GM23248 (cell line): Measurements from ENCODE around the gene ABLIM2. TPM values are rescaled to one million over a fixed set of nuclear protein-coding genes. Genes with fewer than 3 reads are reported as not detected.

Source experiments
- DNase-seq: peaks from one replicate; pipeline ENCODE4 v3.0.0-alpha.2; 2015
- H2AFZ ChIP-seq: fragments of 200-600 bp; sonication (generic); 2 replicates; pipeline ENCODE4 v1.6.1; 2016; ENCODE audit warnings: antibody characterized with exemption
- H3F3A ChIP-seq: fragments of 200-600 bp; sonication (generic); 2 replicates; pipeline ENCODE4 v1.6.1; 2016; ENCODE audit warnings: mild to moderate bottlenecking, antibody characterized with exemption, mixed run types; ENCODE audit not compliant: insufficient read depth
- H3K27ac ChIP-seq: fragments of 200-600 bp; sonication (generic); 2 replicates; pipeline ENCODE4 v1.5.1; 2016; ENCODE audit warnings: mild to moderate bottlenecking
- H3K27me3 ChIP-seq: fragments of 200-600 bp; sonication (generic); replicated peaks from 2 replicates; pipeline ENCODE4 v1.6.1; 2016; ENCODE audit warnings: mild to moderate bottlenecking; ENCODE audit not compliant: insufficient read depth
- H3K36me3 ChIP-seq: fragments of 200-600 bp; sonication (generic); 2 replicates; pipeline ENCODE4 v1.6.1; 2016; ENCODE audit warnings: low read depth, mild to moderate bottlenecking
- H3K4me1 ChIP-seq: fragments of 200-600 bp; sonication (generic); 2 replicates; pipeline ENCODE4 v1.6.1; 2016; ENCODE audit warnings: mild to moderate bottlenecking; ENCODE audit not compliant: insufficient read depth
- H3K4me2 ChIP-seq: fragments of 200-600 bp; sonication (generic); one replicate; pipeline ENCODE4 v1.6.1; 2016; ENCODE audit warnings: mild to moderate bottlenecking; ENCODE audit not compliant: unreplicated experiment
- H3K4me3 ChIP-seq: fragments of 200-600 bp; sonication (generic); 2 replicates; pipeline ENCODE4 v1.5.1; 2016; ENCODE audit warnings: mild to moderate bottlenecking
- H3K79me2 ChIP-seq: fragments of 200-600 bp; sonication (generic); 2 replicates; pipeline ENCODE4 v1.6.1; 2016; ENCODE audit warnings: mild to moderate bottlenecking; ENCODE audit not compliant: insufficient read depth
- H3K9ac ChIP-seq: fragments of 200-600 bp; sonication (generic); 2 replicates; pipeline ENCODE4 v1.6.1; 2016; ENCODE audit warnings: mild to moderate bottlenecking
- H3K9me2 ChIP-seq: fragments of 200-600 bp; sonication (generic); 2 replicates; pipeline ENCODE4 v1.6.1; 2016; ENCODE audit warnings: mixed run types, mild to moderate bottlenecking, moderate library complexity; ENCODE audit not compliant: insufficient read depth
- H3K9me3 ChIP-seq: fragments of 200-600 bp; sonication (generic); one replicate; pipeline ENCODE4 v1.6.1; 2017; ENCODE audit warnings: low read depth
- H4K20me1 ChIP-seq: fragments of 200-600 bp; sonication (generic); 2 replicates; pipeline ENCODE4 v1.6.0; 2016; ENCODE audit not compliant: insufficient read depth
- EZH2 ChIP-seq: fragments of 200-600 bp; sonication (generic); IDR thresholded peaks from 2 replicates; pipeline ENCODE4 v1.6.1; 2018; ENCODE audit warnings: antibody characterized with exemption, mild to moderate bottlenecking; ENCODE audit not compliant: insufficient read depth, poor library complexity, severe bottlenecking
- EZH2phosphoT487 ChIP-seq: fragments of 200-600 bp; sonication (generic); IDR thresholded peaks from 2 replicates; pipeline ENCODE4 v1.6.1; 2018; ENCODE audit warnings: antibody characterized with exemption, moderate library complexity, mild to moderate bottlenecking, low read depth; ENCODE audit not compliant: insufficient read depth
- WGBS, 2 experiments: methylation state at CpG; one replicate each; pipeline ENCODE4 v1.1.6; 2015 to 2017; ENCODE audit warnings: low lambda C conversion rate in 2 of 2, low coverage in 1 of 2; ENCODE audit errors: missing lambda C conversion rate in 2 of 2; 5-methylcytosine and 5-hydroxymethylcytosine counted together
- in situ Hi-C: fragments of 300-500 bp; cut with MboI; formaldehyde crosslinking; loops from 2 replicates; pipeline ENCODE4 v1.15.0; 2020
- polyA plus RNA-seq: library from polyadenylated mRNA; unstranded; fragments of >200 nt; fragmentation: Nextera tagmentation; extraction: Ambion mirVana; gene quantifications from 2 replicates; pipeline ENCODE4 v1.2.1, GENCODE V29; 2016
- total RNA-seq: library from RNA; depleted of rRNA; stranded (reverse); fragments of >200 nt; shearing (Covaris generic); gene quantifications from 2 replicates; pipeline ENCODE4 v1.2.3, GENCODE V29; 2014

ABLIM2 gene
- total and polyA plus RNA-seq, 2 experiments from 2014 or later, result not detected

DNA sequence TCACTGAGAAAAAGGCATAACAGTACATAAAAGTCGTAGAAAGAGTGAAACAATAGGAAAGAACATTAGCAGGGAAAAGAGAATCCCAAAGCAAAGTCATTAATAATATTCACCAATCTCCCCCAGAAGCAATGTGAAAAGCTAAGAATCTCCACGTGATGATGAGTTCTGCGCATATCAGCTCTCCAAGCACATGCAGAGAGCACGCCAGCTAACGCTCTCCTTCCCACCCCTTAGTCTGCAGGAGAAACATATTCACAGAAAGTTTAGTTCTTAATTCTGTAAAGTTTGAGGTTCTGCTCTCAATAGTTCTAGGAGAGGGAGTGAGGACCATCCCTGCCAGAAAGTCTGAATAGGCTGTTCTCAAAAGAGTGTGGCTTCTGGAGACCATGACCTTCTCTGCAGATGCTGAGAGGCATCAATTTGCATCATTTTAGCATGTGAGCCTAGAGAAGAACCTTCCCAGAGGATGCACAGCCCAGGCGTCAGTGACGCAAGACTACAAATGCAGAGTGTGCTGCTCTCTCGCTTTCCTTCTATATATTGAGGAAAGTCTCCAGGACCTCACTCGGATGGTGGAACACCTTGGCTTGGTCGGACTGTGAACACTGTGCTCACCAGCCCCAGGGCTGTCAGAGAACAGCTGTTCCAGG is 167.7 kb downstream of the ABLIM2 start:
- in situ Hi-C loops, result no loop called here
- H3K27ac ChIP-seq, result no peak overlapping the region
- WGBS, 2 experiments, result 84 to 88% methylated on average over 10 of the region's 10 CpGs
- H3K4me2 ChIP-seq, result no peak overlapping the region
- no peaks in the 10 kb centered on the region for H3K9me2 ChIP-seq
- H4K20me1 ChIP-seq, result no peaks in the 10 kb centered on the region
- H3K36me3 ChIP-seq, result no peaks in the 10 kb centered on the region
- TF ChIP-seq EZH2 (no peak), EZH2phosphoT487 (no peak)
- H3K79me2 ChIP-seq, result 0 out of 2 replicates have a peak, but pooled peaks cover 5% of the 10 kb centered on the region
- no peaks in the 10 kb centered on the region for H3K9me3 ChIP-seq
- peaks cover 14% of the 10 kb centered on the region for H3K4me1 ChIP-seq
- H3K9ac ChIP-seq, result no peak overlapping the region
- no peaks in the 10 kb centered on the region; the same call in 1 of the 2 replicates for H3F3A ChIP-seq
- H3K4me3 ChIP-seq, result no peak overlapping the region
- no peak for DNase-seq
- H2AFZ ChIP-seq, result no peak overlapping the region
- no peaks in the 10 kb centered on the region for H3K27me3 ChIP-seq

- Histone ChIP-seq H3K9me3 (no peaks in the 10 kb centered on the region), H3K27ac (no peak overlapping the region), H3K9ac (no peak overlapping the region), H3F3A (no peaks in the 10 kb centered on the region; the same call in 1 of the 2 replicates), H3K4me1 (peaks cover 14% of the 10 kb centered on the region), H3K79me2 (0 out of 2 replicates have a peak, but pooled peaks cover 5% of the 10 kb centered on the region), H3K4me2 (no peak overlapping the region), H3K27me3 (no peaks in the 10 kb centered on the region), H4K20me1 (no peaks in the 10 kb centered on the region), H3K9me2 (no peaks in the 10 kb centered on the region), H3K4me3 (no peak overlapping the region), H3K36me3 (no peaks in the 10 kb centered on the region), H2AFZ (no peak overlapping the region)
- TF ChIP-seq EZH2phosphoT487 (no peak), EZH2 (no peak)
- WGBS, 2 experiments, result 13 to 22% methylated on average over 2 of the region's 2 CpGs
- in situ Hi-C loops, result loop anchor here (10.0 kb wide), 1 partner anchor 185 kb away; no protein-coding TSS in a partner anchor
- DNase-seq, result no peak
Observed at GRCh38 chr4:7989654-7990053, 169.0 kb downstream of the ABLIM2 start.

DNA sequence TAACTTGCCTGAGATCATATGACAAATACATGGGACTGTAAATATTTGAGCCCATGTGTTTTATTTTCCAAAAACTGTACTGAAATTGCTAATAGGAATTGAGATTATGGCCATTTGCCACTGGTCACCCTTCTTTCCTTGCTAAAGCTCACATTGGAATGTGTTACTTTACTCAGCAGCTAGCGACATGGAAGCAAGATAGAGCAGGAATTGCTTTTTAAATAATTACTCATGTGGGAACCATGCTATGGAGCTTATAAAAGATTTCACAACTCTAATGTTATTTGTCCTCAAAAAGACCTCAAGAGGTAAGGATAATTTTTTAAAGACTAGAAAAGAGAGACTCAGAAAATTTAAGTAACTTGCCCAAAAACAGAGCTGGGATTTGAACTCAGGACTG is 170.2 kb downstream of the ABLIM2 start:
- Histone ChIP-seq H3K4me2 (peak overlapping the region; percentile 33), H3F3A (no peaks in the 10 kb centered on the region; the same call in 1 of the 2 replicates), H3K9me2 (no peaks in the 10 kb centered on the region), H3K36me3 (no peaks in the 10 kb centered on the region), H4K20me1 (no peaks in the 10 kb centered on the region), H3K9ac (peak overlapping the region; percentile 44; the same call in 1 of the 2 replicates), H3K4me1 (peaks cover 14% of the 10 kb centered on the region), H3K27me3 (no peaks in the 10 kb centered on the region), H3K4me3 (no peak overlapping the region), H3K9me3 (no peaks in the 10 kb centered on the region), H3K27ac (peak overlapping the region; percentile 74), H3K79me2 (0 out of 2 replicates have a peak, but pooled peaks cover 5% of the 10 kb centered on the region), H2AFZ (no peak overlapping the region)
- DNase-seq, result peak; percentile 91
- no peak for TF ChIP-seq EZH2
- no peak for TF ChIP-seq EZH2phosphoT487
- in situ Hi-C loops, result loop anchor here (10.0 kb wide), 1 partner anchor 184 kb away; no protein-coding TSS in a partner anchor
- WGBS, 2 experiments, result 3 to 11% methylated on average over 1 of the region's 1 CpG

- Histone ChIP-seq H3K4me3 (no peak overlapping the region), H3K4me2 (no peak overlapping the region), H3K4me1 (peaks cover 14% of the 10 kb centered on the region), H3K9me2 (no peaks in the 10 kb centered on the region), H3F3A (no peaks in the 10 kb centered on the region; the same call in 1 of the 2 replicates), H2AFZ (no peak overlapping the region), H3K79me2 (0 out of 2 replicates have a peak, but pooled peaks cover 5% of the 10 kb centered on the region), H4K20me1 (no peaks in the 10 kb centered on the region), H3K27ac (peak overlapping the region; percentile 74), H3K27me3 (no peaks in the 10 kb centered on the region), H3K9ac (peak overlapping the region; percentile 44; the same call in 1 of the 2 replicates), H3K36me3 (no peaks in the 10 kb centered on the region), H3K9me3 (no peaks in the 10 kb centered on the region)
- in situ Hi-C loops, result loop anchor here (10.0 kb wide), 1 partner anchor 183 kb away; no protein-coding TSS in a partner anchor
- peak; percentile 82 for DNase-seq
- 43 to 44% methylated on average over 10 of the region's 10 CpGs for WGBS, 2 experiments
- TF ChIP-seq EZH2phosphoT487, result no peak
- TF ChIP-seq EZH2, result no peak
Observed at GRCh38 chr4:7987148-7987989, 171.2 kb downstream of the ABLIM2 start.
